A673 (cell line): ENCODE data around the gene RAB15. TPM values are rescaled to one million over a fixed set of nuclear protein-coding genes. Genes with fewer than 3 reads are reported as not detected.

Experiments
- BruUV-seq: library from RNA; stranded (reverse); fragments of 400-500 nt; replicated peaks from 2 replicates; lab custom pipeline; 2021; lab: Mats Ljungman, UMichigan
- CTCF ChIA-PET: fragments of 300-600 bp; sonication (Branson Sonifier 250); formaldehyde crosslinking; loops from one replicate; lab custom pipeline; 2022; ENCODE audit warnings: antibody characterized with exemption; lab: Charles Lee
- POLR2A ChIA-PET: fragments of 300-600 bp; sonication (Branson Sonifier 250); formaldehyde crosslinking; loops from one replicate; lab custom pipeline; 2022; ENCODE audit warnings: antibody characterized with exemption; ENCODE audit not compliant: low non-redundant PET; lab: Charles Lee
- DNase-seq: peaks from one replicate; pipeline ENCODE4 v3.0.0-alpha.2; 2015; ENCODE audit warnings: low spot score
- H3K27ac ChIP-seq: fragments of 200-600 bp; sonication (generic); 2 replicates; pipeline ENCODE4 v1.5.1; 2016; ENCODE audit warnings: mixed run types, low read depth, mild to moderate bottlenecking, mixed read lengths, antibody characterized with exemption, low read length; ENCODE audit not compliant: poor library complexity, severe bottlenecking
- H3K27me3 ChIP-seq: fragments of 200-600 bp; sonication (generic); replicated peaks from 2 replicates; pipeline ENCODE4 v1.6.1; 2017; ENCODE audit warnings: mixed run types, low read depth, mild to moderate bottlenecking, mixed read lengths, antibody characterized with exemption, low read length; ENCODE audit not compliant: insufficient read depth, poor library complexity
- H3K36me3 ChIP-seq: fragments of 200-600 bp; sonication (generic); 2 replicates; pipeline ENCODE4 v1.6.1; 2016; ENCODE audit warnings: mixed run types, mild to moderate bottlenecking, mixed read lengths, antibody characterized with exemption, low read length; ENCODE audit not compliant: insufficient read depth, poor library complexity, severe bottlenecking
- H3K4me1 ChIP-seq: fragments of 200-600 bp; sonication (generic); 2 replicates; pipeline ENCODE4 v1.6.1; 2017; ENCODE audit warnings: mixed run types, mild to moderate bottlenecking, mixed read lengths, antibody characterized with exemption, low read length; ENCODE audit not compliant: insufficient read depth, poor library complexity, severe bottlenecking
- H3K4me3 ChIP-seq: fragments of 200-600 bp; sonication (generic); 2 replicates; pipeline ENCODE4 v1.5.1; 2016; ENCODE audit warnings: low read depth, mixed run types, mild to moderate bottlenecking, mixed read lengths, low read length; ENCODE audit not compliant: poor library complexity, severe bottlenecking
- H3K9me3 ChIP-seq: fragments of 200-600 bp; sonication (generic); 2 replicates; pipeline ENCODE4 v1.6.1; 2016; ENCODE audit warnings: mixed run types, low read depth, mild to moderate bottlenecking, mixed read lengths, antibody characterized with exemption, low read length; ENCODE audit not compliant: poor library complexity, severe bottlenecking
- CTCF ChIP-seq: fragments of 300-800, 200-600 bp; sonication (generic); conservative IDR thresholded peaks from 2 replicates; pipeline ENCODE4 v1.5.1; 2017; ENCODE audit warnings: low read depth, mild to moderate bottlenecking, antibody characterized with exemption, low read length, moderate library complexity, mixed read lengths
- EZH2 ChIP-seq: fragments of 200-600 bp; sonication (generic); IDR thresholded peaks from 2 replicates; pipeline ENCODE4 v1.6.1; 2017; ENCODE audit warnings: borderline replicate concordance, low read depth, mild to moderate bottlenecking, mixed read lengths, antibody characterized with exemption, low read length; ENCODE audit not compliant: poor library complexity, severe bottlenecking
- intact Hi-C: fragments of 100-400 bp; cut with micrococcal nuclease; formaldehyde crosslinking; loops from one replicate; pipeline ENCODE4 v1.10.0; 2022; ENCODE audit not compliant: unreplicated experiment
- total RNA-seq: library from RNA; stranded (reverse); gene quantifications from 2 replicates; pipeline ENCODE4 v1.2.3, GENCODE V29; 2021

The RAB15 gene
- total RNA-seq, 1 experiment from 2014 or later: 23.6 TPM

- intact Hi-C loops: no loop called here
- H3K9me3 ChIP-seq: no peaks in the 10 kb centered on the region
- peaks cover 18% of the 10 kb centered on the region for H3K4me1 ChIP-seq
- no peak overlapping the region for H3K27ac ChIP-seq
- no peak for DNase-seq
- no peak for TF ChIP-seq CTCF
- no peak for TF ChIP-seq EZH2
- ChIA-PET CTCF (no interaction called here), POLR2A (no interaction called here)
- no peaks in the 10 kb centered on the region for H3K36me3 ChIP-seq
- H3K27me3 ChIP-seq: no peaks in the 10 kb centered on the region
- no peak overlapping the region for H3K4me3 ChIP-seq
- BruUV-seq: no TSS peak
Measured at GRCh38 chr14:64938972-64939816, 32.9 kb downstream of the RAB15 start.

- Histone ChIP-seq H3K27me3 (no peaks in the 10 kb centered on the region), H3K4me1 (peaks cover 19% of the 10 kb centered on the region), H3K9me3 (no peaks in the 10 kb centered on the region), H3K4me3 (no peak overlapping the region), H3K27ac (no peak overlapping the region), H3K36me3 (no peaks in the 10 kb centered on the region)
- no peak for DNase-seq
- CTCF ChIA-PET: no interaction called here
- intact Hi-C loops: no loop called here
- no TSS peak for BruUV-seq
- POLR2A ChIA-PET: no interaction called here
- TF ChIP-seq CTCF (peak; percentile 25; the same call in 1 of the 2 replicates), EZH2 (no peak)
Measured at GRCh38 chr14:64937821-64938193, 34.3 kb downstream of the RAB15 start.

GRCh38 chr14:64937171-64937820, 34.8 kb downstream of the RAB15 start:
- intact Hi-C loops: no loop called here
- BruUV-seq: no TSS peak
- CTCF ChIA-PET: interaction anchor here (0.7 kb wide), 1 partner anchor 114 kb away, joined by 3 read pairs; no protein-coding TSS in a partner anchor
- Histone ChIP-seq H3K4me3 (no peak overlapping the region), H3K9me3 (no peaks in the 10 kb centered on the region), H3K36me3 (no peaks in the 10 kb centered on the region), H3K27ac (no peak overlapping the region), H3K4me1 (peaks cover 19% of the 10 kb centered on the region), H3K27me3 (no peaks in the 10 kb centered on the region)
- POLR2A ChIA-PET: no interaction called here
- TF ChIP-seq CTCF (no peak), EZH2 (no peak)
- no peak for DNase-seq
